Activated T-cell treated with anti-CD3 and anti-CD28 coated beads, Interleukin-2, amount 50 U/mL, for 4 hours (primary cell): ENCODE results near the gene ULK4. TPM values are rescaled to one million over a fixed set of nuclear protein-coding genes. Genes with fewer than 3 reads are reported as not detected.
"Not testable (repeated sequence)": the region's sequence is repeated elsewhere in the genome, so short reads cannot be mapped to it uniquely, and the experiment has no call there.

ENCODE experiments used
- ATAC-seq, 2 donors: fragments of 200-7000 bp; cut with Tn5 transposase; one replicate each; pipeline ENCODE4 v1.10.0; 2021
- DNase-seq: peaks from one replicate; pipeline ENCODE4 v3.0.0-alpha.2; 2020
- H3K27me3 Mint-ChIP-seq: one replicate; pipeline ENCODE4 v1.8.0; 2021; ENCODE audit warnings: low read depth, mixed read lengths
- H3K36me3 Mint-ChIP-seq: one replicate; pipeline ENCODE4 v1.8.0; 2022; ENCODE audit warnings: mixed read lengths; ENCODE audit not compliant: insufficient read depth
- H3K4me1 Mint-ChIP-seq: one replicate; pipeline ENCODE4 v1.8.0; 2021; ENCODE audit warnings: low read depth, mixed read lengths
- H3K4me3 Mint-ChIP-seq: one replicate; pipeline ENCODE4 v1.8.0; 2021; ENCODE audit warnings: mild to moderate bottlenecking, moderate library complexity, mixed read lengths
- H3K9me3 Mint-ChIP-seq: one replicate; pipeline ENCODE4 v1.8.0; 2021; ENCODE audit warnings: mixed read lengths
- total RNA-seq, 3 donors: library from RNA; stranded (reverse); gene quantifications; one replicate each; pipeline ENCODE4 v1.2.1, GENCODE V29; 2021

Gene ULK4
- total RNA-seq, 3 donors from 2014 or later = 7.3 to 8.8 (median 8.2) TPM

- not testable (repeated sequence) for H3K4me1 Mint-ChIP-seq, H3K27me3 Mint-ChIP-seq, DNase-seq, H3K9me3 Mint-ChIP-seq, H3K36me3 Mint-ChIP-seq, ATAC-seq, H3K4me3 Mint-ChIP-seq
Observed at GRCh38 chr3:41284934-41285333, 677.0 kb downstream of the ULK4 start.

GRCh38 chr3:41277790-41278465, 684.0 kb downstream of the ULK4 start:
- ATAC-seq = no peak
- Mint-ChIP-seq H3K4me3 (no peak overlapping the region), H3K9me3 (peaks cover 5% of the 10 kb centered on the region), H3K4me1 (peaks cover 2% of the 10 kb centered on the region), H3K36me3 (peaks cover 12% of the 10 kb centered on the region), H3K27me3 (no peaks in the 10 kb centered on the region)
- DNase-seq = no peak

- peaks cover 2% of the 10 kb centered on the region for H3K4me1 Mint-ChIP-seq
- DNase-seq = no peak
Observed at GRCh38 chr3:41276191-41276590, 685.7 kb downstream of the ULK4 start.

GRCh38 chr3:41274944-41275668, 686.8 kb downstream of the ULK4 start:
- H3K36me3 Mint-ChIP-seq = peaks cover 16% of the 10 kb centered on the region

More at GRCh38 chr3:41276191-41276590, 685.7 kb downstream of the ULK4 start:
- no peak for ATAC-seq
- peaks cover 15% of the 10 kb centered on the region for H3K9me3 Mint-ChIP-seq
- no peaks in the 10 kb centered on the region for H3K27me3 Mint-ChIP-seq
- no peak overlapping the region for H3K4me3 Mint-ChIP-seq
- peaks cover 16% of the 10 kb centered on the region for H3K36me3 Mint-ChIP-seq

GRCh38 chr3:41272667-41273066, 689.2 kb downstream of the ULK4 start:
- Mint-ChIP-seq H3K4me1 (peaks cover 2% of the 10 kb centered on the region), H3K4me3 (no peak overlapping the region), H3K9me3 (peaks cover 15% of the 10 kb centered on the region), H3K36me3 (peaks cover 12% of the 10 kb centered on the region), H3K27me3 (no peaks in the 10 kb centered on the region)
- DNase-seq = no peak
- ATAC-seq = no peak

More at GRCh38 chr3:41274944-41275668, 686.8 kb downstream of the ULK4 start:
- ATAC-seq (no peak), DNase-seq (no peak)
- Mint-ChIP-seq H3K4me3 (no peak overlapping the region), H3K27me3 (no peaks in the 10 kb centered on the region), H3K4me1 (peaks cover 2% of the 10 kb centered on the region), H3K9me3 (peaks cover 15% of the 10 kb centered on the region)

GRCh38 chr3:41267975-41268640, 693.8 kb downstream of the ULK4 start:
- no peak for DNase-seq
- peaks cover 10% of the 10 kb centered on the region for H3K36me3 Mint-ChIP-seq
- peaks cover 12% of the 10 kb centered on the region for H3K9me3 Mint-ChIP-seq
- no peak for ATAC-seq
- H3K4me1 Mint-ChIP-seq = no peaks in the 10 kb centered on the region
- no peak overlapping the region for H3K4me3 Mint-ChIP-seq
- H3K27me3 Mint-ChIP-seq = no peaks in the 10 kb centered on the region

- H3K36me3 Mint-ChIP-seq = peaks cover 5% of the 10 kb centered on the region
- H3K4me1 Mint-ChIP-seq = no peaks in the 10 kb centered on the region
- no peak for DNase-seq
- H3K27me3 Mint-ChIP-seq = no peaks in the 10 kb centered on the region
- no peaks in the 10 kb centered on the region for H3K9me3 Mint-ChIP-seq
- no peak for ATAC-seq
- H3K4me3 Mint-ChIP-seq = no peak overlapping the region
Observed at GRCh38 chr3:41265823-41266273, 696.1 kb downstream of the ULK4 start.

- peaks cover 5% of the 10 kb centered on the region for H3K36me3 Mint-ChIP-seq
Observed at GRCh38 chr3:41265011-41265545, 696.8 kb downstream of the ULK4 start.

GRCh38 chr3:41260063-41260450, 701.8 kb downstream of the ULK4 start:
- Mint-ChIP-seq H3K4me1 (no peaks in the 10 kb centered on the region), H3K4me3 (no peak overlapping the region), H3K36me3 (peaks cover 5% of the 10 kb centered on the region), H3K27me3 (no peaks in the 10 kb centered on the region), H3K9me3 (no peaks in the 10 kb centered on the region)
- no peak for ATAC-seq
- DNase-seq = no peak

More at GRCh38 chr3:41265011-41265545, 696.8 kb downstream of the ULK4 start:
- DNase-seq = no peak
- ATAC-seq = no peak
- no peaks in the 10 kb centered on the region for H3K27me3 Mint-ChIP-seq
- H3K4me3 Mint-ChIP-seq = no peak overlapping the region
- H3K9me3 Mint-ChIP-seq = no peaks in the 10 kb centered on the region
- H3K4me1 Mint-ChIP-seq = no peaks in the 10 kb centered on the region

- ATAC-seq (no peak), DNase-seq (no peak)
- Mint-ChIP-seq H3K9me3 (no peaks in the 10 kb centered on the region), H3K4me1 (no peaks in the 10 kb centered on the region), H3K36me3 (peaks cover 5% of the 10 kb centered on the region), H3K4me3 (no peak overlapping the region), H3K27me3 (no peaks in the 10 kb centered on the region)
Observed at GRCh38 chr3:41259449-41260062, 702.3 kb downstream of the ULK4 start.

- peaks cover 5% of the 10 kb centered on the region for H3K9me3 Mint-ChIP-seq
- ATAC-seq (no peak), DNase-seq (no peak)
- no peaks in the 10 kb centered on the region for H3K4me1 Mint-ChIP-seq
- peaks cover 4% of the 10 kb centered on the region for H3K36me3 Mint-ChIP-seq
- no peaks in the 10 kb centered on the region for H3K27me3 Mint-ChIP-seq
- no peak overlapping the region for H3K4me3 Mint-ChIP-seq
Observed at GRCh38 chr3:41258239-41258800, 703.6 kb downstream of the ULK4 start.

- H3K4me3 Mint-ChIP-seq = no peak overlapping the region
- peaks cover 9% of the 10 kb centered on the region for H3K36me3 Mint-ChIP-seq
- no peaks in the 10 kb centered on the region for H3K27me3 Mint-ChIP-seq
- H3K9me3 Mint-ChIP-seq = peaks cover 7% of the 10 kb centered on the region
- H3K4me1 Mint-ChIP-seq = no peaks in the 10 kb centered on the region
- no peak for DNase-seq
- no peak for ATAC-seq
Observed at GRCh38 chr3:41251593-41251992, 710.3 kb downstream of the ULK4 start.

GRCh38 chr3:41250825-41251224, 711.1 kb downstream of the ULK4 start:
- no peak for ATAC-seq
- Mint-ChIP-seq H3K4me1 (no peaks in the 10 kb centered on the region), H3K9me3 (peaks cover 7% of the 10 kb centered on the region), H3K36me3 (peaks cover 9% of the 10 kb centered on the region), H3K27me3 (no peaks in the 10 kb centered on the region), H3K4me3 (no peak overlapping the region)
- DNase-seq = no peak

- Mint-ChIP-seq H3K27me3 (no peaks in the 10 kb centered on the region), H3K36me3 (peaks cover 9% of the 10 kb centered on the region), H3K4me3 (no peak overlapping the region), H3K9me3 (peaks cover 7% of the 10 kb centered on the region), H3K4me1 (no peaks in the 10 kb centered on the region)
- ATAC-seq = no peak
- no peak for DNase-seq
Observed at GRCh38 chr3:41249318-41249717, 712.6 kb downstream of the ULK4 start.
